Dermis blood vessel endothelial cell (primary cell): ENCODE data around the gene CX3CL1. TPM values are rescaled to one million over a fixed set of nuclear protein-coding genes. Genes with fewer than 3 reads are reported as not detected.
"Not testable (repeated sequence)": the region's sequence is repeated elsewhere in the genome, so short reads cannot be mapped to it uniquely, and the experiment has no call there.

Experiments
- DNase-seq: peaks from one replicate; pipeline ENCODE4 v3.0.0; 2010
- total RNA-seq: library from RNA; depleted of rRNA; stranded (reverse); fragments of >200 nt; gene quantifications from 2 replicates; pipeline ENCODE4 v1.2.3, GENCODE V29; 2014

CX3CL1 gene
- total RNA-seq, 1 donor from 2014 or later, result 31.7 TPM

DNA sequence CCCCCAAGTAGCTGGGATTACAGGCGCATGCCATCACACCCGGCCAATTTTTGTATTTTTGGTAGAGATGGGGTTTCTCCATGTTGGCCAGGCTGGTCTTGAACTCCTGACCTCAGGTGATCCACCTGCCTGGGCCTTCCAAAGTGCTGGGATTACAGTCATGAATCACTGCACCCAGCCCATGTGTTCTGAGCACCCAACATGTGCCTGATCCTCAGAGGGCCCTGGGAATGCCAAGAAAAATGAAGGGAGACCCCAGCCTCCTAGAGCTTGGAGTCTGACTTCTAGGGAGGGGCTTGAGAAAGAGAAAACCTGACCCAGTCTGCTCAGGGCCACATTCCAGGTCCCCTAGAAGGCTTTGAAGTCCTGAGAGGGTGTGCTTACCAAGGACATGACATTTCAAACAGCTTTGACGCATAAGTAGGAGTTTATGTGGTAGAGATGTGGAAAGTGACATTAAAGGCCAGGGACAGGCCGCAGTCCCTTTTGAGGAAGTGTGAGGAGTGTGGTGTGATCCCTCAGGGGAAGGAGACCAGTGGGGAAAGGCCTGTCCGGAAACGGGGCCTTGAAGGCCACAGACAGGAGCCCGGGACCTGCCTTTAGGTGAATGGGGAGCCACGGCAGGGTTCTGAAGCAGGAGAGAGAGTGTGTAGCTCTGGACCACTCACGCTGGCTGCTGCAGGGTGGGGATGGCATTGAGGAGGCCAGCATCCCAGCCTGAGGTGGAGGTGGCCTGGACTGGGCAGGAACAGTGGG lies 14.8 kb upstream of the CX3CL1 start:
- no peak for DNase-seq

DNA sequence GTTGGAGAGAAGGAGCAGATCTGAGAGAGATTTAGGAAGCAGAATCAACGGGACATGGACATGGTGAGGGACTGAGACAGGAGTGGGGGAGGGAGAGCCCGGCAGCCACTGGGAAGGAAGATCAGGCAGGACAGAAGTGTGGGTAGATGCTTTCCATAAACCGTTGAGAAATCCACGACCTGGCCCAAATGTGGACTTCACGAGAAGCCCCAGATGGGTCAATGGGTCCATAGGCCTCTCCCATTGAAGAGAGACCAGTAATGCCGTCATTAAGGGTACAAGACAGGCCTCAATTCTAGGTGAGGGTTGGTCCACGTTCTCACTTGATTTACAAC lies 14.2 kb upstream of the CX3CL1 start:
- no peak for DNase-seq

DNA sequence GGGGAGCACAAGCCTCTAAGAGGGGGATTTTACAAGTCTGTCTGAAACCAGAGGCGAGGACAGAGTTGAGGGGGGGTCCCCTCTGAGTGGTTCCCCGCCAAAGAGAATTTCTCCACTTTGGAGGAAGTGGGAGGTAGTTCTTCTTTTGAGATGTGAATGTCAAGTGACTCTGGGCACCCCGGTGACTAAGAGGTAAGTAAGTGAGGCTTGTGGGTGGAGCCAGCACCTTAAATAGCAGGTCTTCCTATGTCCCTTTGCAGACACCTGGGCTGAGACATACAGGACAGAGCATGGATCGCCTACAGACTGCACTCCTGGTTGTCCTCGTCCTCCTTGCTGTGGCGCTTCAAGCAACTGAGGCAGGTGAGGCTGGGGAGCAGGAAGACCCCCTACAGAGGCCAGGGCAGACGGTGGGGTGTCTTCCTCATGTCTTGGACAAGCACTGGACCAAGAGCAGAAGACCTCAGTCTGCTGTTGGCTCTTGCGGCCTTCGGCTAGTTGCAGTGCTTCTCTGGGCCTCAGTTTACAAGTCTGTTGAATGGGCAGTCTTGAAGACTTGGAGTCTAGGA lies 13.7 kb upstream of the CX3CL1 start, which contains the start of gene CCL22:
TSS of gene CCL22 (plus strand) at position 257 of the 569 bp plus-strand sequence. CDS start at position 291, 34 bp downstream.
- no peak for DNase-seq

DNA sequence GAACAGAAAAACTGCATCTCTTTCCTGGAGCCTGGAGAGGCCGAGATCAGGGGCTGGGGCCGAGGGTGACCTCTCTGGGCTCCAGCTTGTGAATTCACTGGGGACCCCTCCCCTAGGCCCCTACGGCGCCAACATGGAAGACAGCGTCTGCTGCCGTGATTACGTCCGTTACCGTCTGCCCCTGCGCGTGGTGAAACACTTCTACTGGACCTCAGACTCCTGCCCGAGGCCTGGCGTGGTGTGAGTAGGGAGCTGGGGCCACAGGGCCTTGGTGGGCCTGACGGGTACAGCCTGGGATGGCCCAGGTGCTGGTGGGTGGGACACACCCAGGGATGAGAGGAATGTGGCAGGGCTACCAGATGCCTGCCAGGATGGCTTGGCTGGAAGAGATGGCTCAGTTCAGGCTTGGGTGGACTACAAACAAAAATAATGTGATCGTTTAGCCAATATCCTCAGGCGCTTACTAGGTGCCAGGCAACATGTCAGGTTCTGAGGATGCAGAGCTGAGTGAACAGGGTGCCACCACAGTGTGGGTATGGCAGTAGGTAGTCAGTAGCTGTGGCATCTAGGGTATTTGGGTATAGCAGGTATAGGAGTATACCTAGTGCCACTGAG lies 11.9 kb upstream of the CX3CL1 start:
- no peak for DNase-seq

DNA sequence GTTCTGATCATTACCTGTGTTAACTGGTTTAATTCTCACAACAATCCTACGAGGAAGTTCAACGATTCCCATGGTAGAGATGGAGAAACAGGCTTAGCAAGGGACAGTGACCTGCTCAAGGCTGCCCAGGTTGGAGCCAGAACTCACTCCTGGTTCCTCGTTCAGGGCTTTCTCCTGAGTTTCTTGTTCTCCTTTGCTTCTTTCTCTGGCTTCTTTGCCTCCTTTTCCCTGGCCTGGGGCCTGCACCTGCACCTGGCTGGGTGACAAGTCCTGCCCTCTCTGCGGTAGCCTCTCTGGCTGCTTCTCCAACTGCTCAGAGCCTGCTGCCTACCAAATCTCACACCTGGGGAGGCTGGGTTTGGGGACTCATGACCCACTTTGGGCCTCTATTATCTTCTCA lies 10.9 kb upstream of the CX3CL1 start:
- DNase-seq, result no peak

DNA sequence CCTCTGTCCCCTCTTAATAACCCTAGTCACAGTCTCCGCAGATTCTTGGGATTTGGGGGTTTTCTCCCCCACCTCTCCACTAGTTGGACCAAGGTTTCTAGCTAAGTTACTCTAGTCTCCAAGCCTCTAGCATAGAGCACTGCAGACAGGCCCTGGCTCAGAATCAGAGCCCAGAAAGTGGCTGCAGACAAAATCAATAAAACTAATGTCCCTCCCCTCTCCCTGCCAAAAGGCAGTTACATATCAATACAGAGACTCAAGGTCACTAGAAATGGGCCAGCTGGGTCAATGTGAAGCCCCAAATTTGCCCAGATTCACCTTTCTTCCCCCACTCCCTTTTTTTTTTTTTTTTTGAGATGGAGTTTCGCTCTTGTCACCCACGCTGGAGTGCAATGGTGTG lies 8.1 kb upstream of the CX3CL1 start:
- DNase-seq, result no peak

DNA sequence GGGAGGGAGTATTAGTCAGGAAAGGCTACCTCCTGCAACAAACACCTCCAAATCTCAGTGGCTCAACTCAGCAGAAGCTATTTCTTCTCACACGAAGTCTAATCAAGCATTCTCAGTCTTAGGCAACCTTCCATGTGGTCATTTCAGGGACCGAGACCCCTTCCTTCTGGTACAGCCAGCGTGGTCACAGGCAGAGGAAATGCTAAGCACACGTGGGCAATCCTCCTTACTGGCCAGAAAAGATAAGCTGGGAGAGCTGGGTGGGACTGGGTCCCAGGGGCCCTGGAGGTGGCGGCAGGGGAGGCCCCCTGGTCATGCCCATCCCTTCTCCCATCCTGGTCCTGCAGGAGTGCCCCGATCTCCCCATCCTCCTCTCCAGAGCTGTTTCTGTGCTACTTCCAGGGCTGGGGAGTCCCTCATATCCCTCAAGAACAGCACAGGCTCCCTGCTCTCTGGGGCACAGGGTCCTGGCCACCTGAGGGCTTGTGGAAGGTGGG lies 5.7 kb upstream of the CX3CL1 start:
- DNase-seq, result peak; percentile 51

DNA sequence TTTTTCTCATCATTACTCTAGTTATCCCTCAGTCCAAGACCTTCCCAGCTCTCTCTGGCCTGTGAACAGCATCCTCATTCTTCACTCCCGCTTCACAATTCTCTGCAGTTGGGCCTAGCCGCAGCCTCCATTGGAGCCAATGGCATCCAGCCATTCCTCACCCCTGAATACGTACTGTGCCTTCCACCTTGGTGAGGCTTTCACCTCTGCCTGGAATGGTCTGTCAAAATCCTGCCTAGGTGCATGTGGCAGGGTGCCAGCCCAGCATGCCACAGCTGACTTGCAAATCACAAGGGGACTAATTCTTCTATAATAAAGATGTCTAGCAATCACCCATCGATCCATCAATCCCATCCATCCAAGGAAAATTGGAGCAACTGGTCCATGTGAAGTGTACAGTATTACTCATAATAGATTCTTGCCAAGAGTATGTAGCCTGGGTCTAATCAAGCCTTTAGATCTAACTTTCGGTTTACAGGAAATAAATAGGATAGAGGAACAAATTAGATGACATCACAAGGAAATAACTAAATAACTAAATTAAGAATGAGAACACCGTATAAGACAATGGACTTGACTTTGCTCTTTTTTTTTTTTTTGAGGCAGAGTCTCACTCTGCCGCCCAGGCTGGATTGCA lies 5.1 kb upstream of the CX3CL1 start:
- peak; percentile 80 for DNase-seq

DNA sequence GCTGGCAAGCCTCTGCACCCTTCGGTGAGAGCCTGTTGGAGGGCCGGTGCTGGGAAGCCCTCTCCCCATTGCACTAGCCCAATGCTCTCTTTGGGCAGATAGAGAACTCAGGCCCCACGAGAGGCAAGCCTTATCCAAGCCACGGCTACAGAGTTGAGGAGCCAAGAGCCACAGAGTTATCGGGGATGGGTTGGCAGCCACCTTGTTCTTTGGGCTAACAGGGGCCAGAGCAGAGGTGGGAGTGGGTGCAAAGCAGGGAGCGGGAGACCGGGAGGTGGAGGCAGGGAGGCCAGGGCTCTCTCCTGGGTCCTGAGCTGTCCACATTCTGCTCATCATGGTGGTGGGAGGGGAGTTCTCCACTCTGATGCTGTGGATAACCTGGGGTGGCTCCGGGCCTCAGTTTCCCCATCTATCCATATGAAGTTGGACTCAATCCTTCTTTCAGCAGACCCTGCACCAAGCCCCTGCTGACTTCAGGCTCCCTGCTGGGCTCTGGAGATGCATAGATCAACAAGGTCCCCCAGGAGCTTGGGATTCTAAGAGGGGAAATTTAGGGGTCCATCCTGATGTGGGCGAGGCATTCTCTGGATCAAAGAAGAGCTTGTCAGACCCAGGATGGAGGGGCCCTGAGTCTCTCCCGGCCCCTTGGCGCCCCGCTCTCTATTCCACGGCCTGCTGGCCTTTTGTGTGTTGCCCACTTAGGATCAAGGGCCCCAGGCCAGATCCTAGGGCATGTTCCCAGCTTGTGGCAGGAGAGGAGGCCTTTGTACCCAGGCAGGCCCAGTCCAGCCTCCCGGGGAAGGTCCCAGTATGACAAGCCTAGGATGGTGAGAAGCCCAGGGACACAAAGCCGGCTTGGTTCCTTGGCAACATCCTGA lies 557 bp upstream of the CX3CL1 start:
- DNase-seq, result no peak

DNA sequence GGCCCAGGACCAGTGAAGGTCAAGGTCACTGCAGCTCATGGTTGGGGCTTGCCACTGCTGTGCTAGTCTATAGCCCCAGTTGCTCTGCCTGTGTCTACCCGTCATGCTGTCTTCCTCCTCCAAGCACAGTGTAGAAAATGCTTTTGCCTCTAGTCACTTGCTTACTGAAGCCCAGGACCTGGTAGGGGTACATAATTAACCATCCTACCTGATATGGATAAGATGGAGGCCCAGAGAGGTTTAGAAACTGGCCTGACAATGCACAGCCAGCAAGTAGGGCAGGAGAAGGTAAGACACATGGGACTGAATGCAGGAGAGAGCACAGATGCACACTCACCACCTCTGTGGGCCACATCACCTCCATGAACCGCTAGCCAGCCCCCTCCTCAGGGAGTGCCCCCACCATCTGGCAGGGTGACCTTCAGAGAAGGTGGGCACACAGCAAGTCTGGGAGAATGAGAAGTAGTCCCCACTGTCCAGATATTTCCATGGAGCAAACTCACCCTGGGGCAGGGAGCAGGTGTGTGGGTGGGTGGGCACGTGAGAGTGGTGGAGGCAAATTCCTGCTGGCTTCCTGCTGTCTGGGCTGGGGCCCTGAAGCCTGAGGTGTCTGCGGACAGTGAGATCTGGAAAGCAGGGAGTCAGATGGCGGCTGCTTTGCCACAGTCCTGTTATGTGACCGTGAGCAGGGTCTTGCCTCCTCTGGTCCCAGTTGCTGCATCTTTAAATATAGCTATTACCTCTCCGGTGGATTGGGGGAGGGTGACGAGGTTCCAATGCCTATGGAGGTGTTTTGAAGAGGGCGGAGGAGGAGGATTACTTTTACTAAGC lies 1.0 kb downstream of the CX3CL1 start:
- DNase-seq, result no peak

DNA sequence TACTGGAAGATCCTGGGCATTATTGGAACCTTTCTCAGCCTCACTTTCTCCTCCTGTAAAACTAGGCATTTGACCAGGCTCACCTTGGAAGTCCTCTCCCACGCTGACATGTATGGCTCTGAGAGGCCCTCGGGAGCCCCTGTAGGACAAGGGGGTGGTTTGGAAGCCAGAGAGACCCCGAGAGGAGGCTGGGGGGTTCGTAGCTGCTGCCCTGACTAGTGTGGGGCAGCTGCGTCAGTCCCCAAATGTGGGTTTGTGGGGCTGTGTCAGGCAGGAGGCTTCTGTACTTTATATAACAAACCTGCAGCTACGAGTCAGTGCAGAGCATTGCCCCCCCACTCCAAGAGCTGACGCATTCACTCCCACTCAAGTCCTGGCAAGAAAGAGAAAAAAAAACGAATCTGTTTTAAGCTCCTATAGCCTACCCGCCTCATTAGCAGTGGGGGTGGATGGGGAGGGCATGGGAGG lies 1.8 kb downstream of the CX3CL1 start:
- DNase-seq, result peak; percentile 27

DNA sequence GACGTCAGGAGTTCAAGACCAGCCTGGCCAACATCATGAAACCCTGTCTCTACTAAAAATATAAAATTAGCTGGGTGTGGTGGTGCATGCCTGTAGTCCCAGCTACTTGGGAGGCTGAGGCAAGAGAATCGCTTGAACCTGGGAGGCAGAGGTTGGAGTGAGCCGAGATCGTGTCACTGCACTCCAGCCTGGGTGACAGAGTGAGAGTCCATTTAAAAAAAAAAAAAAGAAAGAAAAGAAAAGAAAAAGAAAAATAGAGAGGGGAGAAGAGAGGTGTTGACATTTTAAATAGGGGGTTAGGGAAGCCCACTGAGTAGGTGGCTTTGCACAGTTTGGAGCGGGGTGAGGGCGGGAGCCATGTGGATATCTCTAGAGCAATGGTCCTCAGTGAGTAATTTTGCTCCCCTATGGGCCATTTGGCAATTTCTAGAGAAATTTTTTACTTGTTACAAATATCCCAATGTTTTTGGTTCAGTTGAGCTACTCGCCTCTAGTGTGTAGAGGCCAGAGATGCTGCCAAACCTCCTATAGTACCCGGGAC lies 2.7 kb downstream of the CX3CL1 start:
- DNase-seq, result not testable (repeated sequence)

DNA sequence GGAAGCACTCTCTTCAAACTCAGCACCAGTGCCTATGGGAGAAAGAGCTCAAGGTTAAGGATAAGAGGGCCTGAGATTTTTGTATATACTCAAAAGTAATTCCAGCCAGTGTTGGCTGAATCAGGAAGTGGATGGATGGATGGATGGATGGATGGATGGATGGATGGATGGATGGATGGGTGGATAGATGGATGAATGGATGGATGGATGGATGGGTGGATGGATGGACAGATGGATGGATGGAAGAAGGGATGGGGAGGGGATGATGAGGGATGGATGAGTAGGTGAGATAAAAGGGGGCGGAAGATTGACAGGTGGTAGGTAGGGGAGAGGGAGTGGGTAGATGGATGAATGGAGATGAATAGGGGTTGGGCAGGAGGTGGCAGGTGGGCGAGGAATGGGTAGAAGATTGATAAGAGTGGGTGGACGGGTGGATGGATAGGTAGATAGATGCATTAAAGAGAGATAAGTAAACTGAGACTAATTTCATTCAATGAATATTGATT lies 4.1 kb downstream of the CX3CL1 start:
- no peak for DNase-seq

DNA sequence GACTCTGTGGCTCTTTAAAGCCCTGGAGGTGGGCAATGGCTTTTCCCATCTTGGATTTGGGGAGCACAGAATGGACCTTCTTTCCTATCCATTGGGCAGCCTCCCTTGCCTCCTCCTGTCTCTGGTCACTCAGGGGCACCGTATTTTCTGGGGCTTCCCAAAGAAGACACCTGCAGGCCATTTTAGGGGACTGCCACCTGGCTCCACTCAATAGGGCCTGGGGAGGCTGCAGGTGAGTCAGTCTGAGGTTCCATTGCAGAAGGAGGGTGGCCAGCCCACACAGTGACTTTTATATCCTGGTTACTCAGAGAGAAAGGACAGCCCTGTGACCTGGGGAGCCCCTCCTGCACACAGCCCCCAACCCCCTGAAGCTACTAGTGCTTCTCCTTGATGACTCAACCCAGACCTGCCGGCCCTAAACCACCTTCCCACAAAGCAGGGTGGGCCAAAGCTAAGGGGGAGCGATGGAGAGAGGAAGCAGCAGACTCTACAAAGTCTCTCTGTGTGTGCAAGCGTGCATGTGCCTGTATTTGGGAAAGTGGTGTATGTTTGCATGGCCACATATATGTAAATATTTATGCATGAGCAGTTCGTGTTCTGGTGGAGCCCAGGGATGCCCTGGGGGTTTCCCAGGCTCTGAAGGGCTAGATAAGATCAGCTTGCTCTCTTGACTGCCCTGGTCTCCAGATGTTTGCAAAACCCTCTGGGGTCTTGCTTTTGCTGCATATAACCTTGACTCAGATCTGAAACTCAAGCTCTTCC lies 5.0 kb downstream of the CX3CL1 start:
- no peak for DNase-seq

DNA sequence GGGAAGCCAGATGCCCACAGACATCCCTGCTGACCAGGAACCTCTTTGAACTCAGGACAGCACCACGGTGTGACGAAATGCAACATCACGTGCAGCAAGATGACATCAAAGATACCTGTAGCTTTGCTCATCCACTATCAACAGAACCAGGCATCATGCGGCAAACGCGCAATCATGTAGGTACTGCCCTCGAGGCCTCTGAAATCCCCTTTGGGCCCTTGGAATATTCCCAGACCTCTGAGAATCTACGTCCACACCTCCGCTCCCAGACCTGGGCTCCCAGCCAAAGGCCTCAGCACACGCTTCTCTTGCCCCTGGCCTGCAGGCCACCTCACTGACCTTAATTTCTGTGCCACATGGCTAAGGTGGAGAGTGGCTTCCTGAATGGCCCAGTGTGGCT lies 7.3 kb downstream of the CX3CL1 start:
- DNase-seq, result peak; percentile 53

DNA sequence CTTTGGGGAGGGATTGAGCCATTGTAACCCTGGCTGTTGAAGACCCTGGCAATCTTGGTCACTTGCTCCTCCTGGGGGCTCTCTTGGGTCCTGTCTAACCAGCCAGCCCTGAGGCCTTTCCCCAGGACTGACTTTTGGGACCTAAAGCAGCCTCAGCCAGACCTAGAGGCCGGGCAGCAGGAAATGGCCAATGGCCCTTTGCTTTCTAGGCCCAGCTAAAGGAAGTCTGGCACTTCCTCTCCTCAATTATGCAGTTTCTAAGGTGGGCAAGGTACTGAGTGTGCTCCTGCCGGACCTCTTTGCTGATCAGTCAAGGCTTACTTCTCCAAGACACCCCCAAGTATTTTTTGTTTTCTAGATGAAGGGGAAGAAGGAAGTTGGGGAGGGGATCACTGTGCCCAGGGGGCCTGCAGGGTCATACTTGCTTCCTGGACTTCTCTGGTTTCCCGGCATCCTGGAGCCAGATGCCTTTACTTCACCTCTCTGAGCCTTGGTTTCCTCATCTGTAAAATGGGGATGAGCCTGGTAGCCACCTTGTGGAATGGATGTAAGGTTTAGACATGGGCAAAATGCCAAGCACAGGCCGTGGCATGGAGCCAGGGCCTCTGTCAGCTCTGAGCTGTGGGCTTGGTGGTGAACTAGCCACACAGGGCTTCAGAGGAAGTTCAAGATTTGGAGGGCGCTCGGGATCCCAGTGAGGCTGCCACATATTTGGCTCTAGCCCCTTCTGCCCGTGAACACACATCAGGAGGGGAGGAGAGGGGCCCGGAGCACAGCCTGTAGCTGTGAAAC lies 8.6 kb downstream of the CX3CL1 start:
- DNase-seq, result peak; percentile 82

DNA sequence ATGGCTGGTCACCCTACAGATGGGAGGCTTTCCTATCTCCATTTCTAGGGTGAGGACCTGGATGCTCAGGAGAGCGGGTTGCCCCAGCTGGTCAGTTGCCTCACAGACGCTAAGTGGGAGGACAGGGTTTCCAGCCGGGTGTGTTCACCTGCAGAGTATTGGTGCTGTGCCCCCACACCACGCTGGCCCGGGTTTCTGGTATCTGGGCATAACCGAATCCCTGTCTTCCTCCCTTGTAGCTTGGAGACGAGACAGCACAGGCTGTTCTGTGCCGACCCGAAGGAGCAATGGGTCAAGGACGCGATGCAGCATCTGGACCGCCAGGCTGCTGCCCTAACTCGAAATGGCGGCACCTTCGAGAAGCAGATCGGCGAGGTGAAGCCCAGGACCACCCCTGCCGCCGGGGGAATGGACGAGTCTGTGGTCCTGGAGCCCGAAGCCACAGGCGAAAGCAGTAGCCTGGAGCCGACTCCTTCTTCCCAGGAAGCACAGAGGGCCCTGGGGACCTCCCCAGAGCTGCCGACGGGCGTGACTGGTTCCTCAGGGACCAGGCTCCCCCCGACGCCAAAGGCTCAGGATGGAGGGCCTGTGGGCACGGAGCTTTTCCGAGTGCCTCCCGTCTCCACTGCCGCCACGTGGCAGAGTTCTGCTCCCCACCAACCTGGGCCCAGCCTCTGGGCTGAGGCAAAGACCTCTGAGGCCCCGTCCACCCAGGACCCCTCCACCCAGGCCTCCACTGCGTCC lies 9.7 kb downstream of the CX3CL1 start:
- no peak for DNase-seq

DNA sequence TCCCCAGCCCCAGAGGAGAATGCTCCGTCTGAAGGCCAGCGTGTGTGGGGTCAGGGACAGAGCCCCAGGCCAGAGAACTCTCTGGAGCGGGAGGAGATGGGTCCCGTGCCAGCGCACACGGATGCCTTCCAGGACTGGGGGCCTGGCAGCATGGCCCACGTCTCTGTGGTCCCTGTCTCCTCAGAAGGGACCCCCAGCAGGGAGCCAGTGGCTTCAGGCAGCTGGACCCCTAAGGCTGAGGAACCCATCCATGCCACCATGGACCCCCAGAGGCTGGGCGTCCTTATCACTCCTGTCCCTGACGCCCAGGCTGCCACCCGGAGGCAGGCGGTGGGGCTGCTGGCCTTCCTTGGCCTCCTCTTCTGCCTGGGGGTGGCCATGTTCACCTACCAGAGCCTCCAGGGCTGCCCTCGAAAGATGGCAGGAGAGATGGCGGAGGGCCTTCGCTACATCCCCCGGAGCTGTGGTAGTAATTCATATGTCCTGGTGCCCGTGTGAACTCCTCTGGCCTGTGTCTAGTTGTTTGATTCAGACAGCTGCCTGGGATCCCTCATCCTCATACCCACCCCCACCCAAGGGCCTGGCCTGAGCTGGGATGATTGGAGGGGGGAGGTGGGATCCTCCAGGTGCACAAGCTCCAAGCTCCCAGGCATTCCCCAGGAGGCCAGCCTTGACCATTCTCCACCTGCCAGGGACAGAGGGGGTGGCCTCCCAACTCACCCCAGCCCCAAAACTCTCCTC lies 10.4 kb downstream of the CX3CL1 start:
- DNase-seq, result no peak
